ENCODE data around the gene TIMP2. TPM values are rescaled to one million over a fixed set of nuclear protein-coding genes. Genes with fewer than 3 reads are reported as not detected.

TIMP2 gene
- total RNA-seq, 2 donors from 2014 or later: 99.1 to 158 TPM

DNA sequence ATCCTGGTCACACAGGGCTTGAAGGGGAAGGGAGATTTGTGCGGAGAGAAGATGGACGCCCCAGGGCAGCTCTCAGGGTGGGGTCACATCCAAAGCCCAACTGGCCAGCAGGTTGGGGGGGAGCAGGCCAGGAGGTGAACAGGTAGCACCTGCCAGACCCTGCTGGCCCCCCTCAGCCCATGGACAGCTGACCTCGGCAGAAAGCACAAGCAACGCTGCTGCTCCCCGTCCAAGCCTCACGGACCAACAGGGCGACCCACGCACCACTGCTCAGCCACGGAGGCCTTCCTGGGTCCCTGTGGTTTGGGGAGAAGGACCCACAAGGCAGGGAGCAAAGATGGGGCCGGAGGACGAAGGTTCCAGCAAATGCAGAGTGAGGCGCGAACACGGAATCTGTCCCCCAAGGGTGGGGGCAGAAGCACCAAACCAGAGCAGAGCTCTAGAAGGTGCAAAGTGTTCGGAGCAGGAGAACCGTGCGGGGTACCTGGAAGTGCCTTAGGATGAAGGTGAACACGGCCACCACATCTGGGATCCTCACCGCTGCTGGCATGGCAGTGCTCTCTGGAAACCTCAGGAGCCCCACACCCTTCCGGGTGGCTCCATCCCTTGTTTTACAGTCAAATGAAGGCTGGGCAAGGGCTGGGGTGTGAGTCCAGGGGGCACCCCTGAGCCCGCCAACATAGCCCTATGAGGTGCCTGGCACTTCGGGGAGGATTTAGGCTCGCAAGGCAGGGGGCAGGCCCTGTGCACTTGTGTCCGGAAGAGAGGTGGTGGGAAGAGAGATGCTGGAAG is 40.1 kb downstream of the TIMP2 start:
- Histone ChIP-seq H3K27ac (peak overlapping the region; percentile 92 to 97), H3K4me3 (no peak overlapping the region), H3K4me1 (peaks cover 0 to 80% of the 10 kb centered on the region in 2 donors), H3K9me3 (no peaks in the 10 kb centered on the region), H3K36me3 (no peaks in the 10 kb centered on the region), H3K27me3 (no peaks in the 10 kb centered on the region)
- no peak for TF ChIP-seq CTCF (IDR thresholded peaks at IDR 0.05)
- no peak for DNase-seq (ENCODE audit: low spot score)

DNA sequence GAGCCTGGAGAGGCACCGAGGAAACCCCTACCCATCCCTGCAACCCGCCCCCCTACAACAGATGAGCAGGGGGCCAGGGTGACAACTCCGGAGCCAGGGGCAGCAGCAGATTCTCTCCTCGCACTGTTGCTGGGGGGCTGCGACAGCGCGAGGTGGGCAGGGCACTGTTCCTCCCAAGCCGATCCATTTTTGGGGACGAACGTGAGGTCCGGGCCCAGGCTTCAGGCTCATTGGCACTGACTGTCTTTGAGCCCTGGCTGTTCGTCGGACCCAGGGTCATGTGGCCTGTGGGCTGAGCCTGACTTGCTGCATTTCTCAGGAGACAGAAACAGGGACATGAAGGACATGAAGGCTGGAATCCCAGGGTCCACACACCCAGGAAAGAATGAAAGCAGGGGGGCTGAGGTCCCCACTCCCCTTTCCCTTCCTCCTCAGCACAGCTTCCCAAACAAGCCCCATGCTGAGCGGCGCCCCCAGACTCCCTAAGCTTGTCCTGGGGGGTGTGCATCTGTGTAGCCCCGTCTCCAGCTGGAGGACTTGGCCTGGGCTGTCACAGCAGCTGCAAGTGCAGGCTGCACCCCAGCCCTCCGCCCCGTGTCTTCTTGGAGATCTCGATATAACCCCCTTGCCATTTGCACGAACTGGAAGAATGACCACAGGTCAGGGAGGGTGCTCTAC is 40.9 kb downstream of the TIMP2 start:
- H3K9me3 ChIP-seq: no peaks in the 10 kb centered on the region
- H3K36me3 ChIP-seq: no peaks in the 10 kb centered on the region
- H3K27me3 ChIP-seq: no peaks in the 10 kb centered on the region
- TF ChIP-seq CTCF (IDR thresholded peaks at IDR 0.05): no peak
- peaks cover 0 to 79% of the 10 kb centered on the region in 2 donors for H3K4me1 ChIP-seq
- peak overlapping the region; percentile 16 to 36 for H3K4me3 ChIP-seq
- no peak for DNase-seq (ENCODE audit: low spot score)
- H3K27ac ChIP-seq: peak overlapping the region; percentile 92 to 97

- H3K27me3 ChIP-seq: no peaks in the 10 kb centered on the region
- peak overlapping the region; percentile 92 to 97 for H3K27ac ChIP-seq
- H3K4me3 ChIP-seq: peak overlapping the region; percentile 16 to 36
- H3K36me3 ChIP-seq: no peaks in the 10 kb centered on the region
- TF ChIP-seq CTCF (IDR thresholded peaks at IDR 0.05): peak in 1 of 2 donors; percentile 27
- peak; percentile 92 for DNase-seq (ENCODE audit: low spot score)
- H3K4me1 ChIP-seq: peaks cover 0 to 80% of the 10 kb centered on the region in 2 donors
- H3K9me3 ChIP-seq: no peaks in the 10 kb centered on the region
Measured at GRCh38 chr17:78883533-78884131, 41.6 kb downstream of the TIMP2 start.

DNA sequence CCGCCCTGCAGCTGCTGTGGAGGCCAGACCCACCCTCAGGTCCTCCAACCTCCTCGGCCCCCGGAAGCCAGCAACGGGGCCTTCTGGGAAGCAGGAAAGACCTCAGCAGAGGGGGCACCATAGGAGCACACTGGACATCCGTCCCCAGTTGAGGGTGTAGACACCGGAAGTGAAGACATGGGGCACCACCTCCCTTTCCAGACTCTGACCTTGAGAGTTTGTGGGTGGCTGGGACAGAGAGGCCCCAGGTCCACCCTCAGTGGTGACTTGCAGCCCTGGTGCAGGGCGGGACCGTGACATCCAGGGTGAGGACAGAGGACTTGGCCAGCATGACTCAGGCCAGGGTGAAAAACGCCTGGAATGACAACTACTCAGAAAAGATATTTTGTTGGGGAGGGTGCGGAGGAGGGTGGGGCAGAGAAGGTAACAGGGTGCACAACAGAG is 42.1 kb downstream of the TIMP2 start:
- peak; percentile 95 for DNase-seq (ENCODE audit: low spot score)
- Histone ChIP-seq H3K4me1 (peaks cover 0 to 85% of the 10 kb centered on the region in 2 donors), H3K4me3 (peak overlapping the region; percentile 16 to 36), H3K9me3 (no peaks in the 10 kb centered on the region), H3K27me3 (no peaks in the 10 kb centered on the region), H3K27ac (peak overlapping the region; percentile 92 to 97), H3K36me3 (no peaks in the 10 kb centered on the region)
- TF ChIP-seq CTCF (IDR thresholded peaks at IDR 0.05): no peak

DNA sequence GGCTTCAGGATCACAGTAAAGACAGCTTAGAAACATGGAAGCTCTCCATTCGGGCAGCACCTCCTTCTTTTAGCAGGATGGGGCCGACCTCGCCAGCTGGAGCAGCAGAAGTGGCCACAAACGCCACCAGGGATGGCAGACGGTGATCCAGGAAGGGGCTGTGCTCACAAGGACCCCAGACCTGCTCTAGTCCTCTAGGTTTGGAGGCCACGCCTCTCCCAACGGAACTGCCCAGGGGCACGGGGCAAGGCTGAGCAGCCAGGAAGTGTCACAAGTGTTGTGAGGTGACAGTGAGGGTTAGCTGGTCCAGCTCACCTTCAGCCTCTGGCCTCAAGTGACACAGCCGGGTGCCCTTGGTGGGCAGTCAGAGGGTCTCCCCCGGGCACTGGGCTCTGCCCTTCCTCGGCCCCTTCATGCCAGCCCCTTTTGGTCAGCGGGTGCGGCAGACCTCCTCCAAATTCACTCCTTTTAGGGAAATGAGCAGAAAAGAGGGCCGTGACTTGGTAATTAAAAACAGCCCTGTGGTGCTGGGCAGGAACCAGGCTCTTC is 42.6 kb downstream of the TIMP2 start:
- Histone ChIP-seq H3K27ac (peak overlapping the region; percentile 92 to 97), H3K27me3 (no peaks in the 10 kb centered on the region), H3K9me3 (no peaks in the 10 kb centered on the region), H3K4me3 (peak overlapping the region in 1 of 2 donors; percentile 36), H3K36me3 (no peaks in the 10 kb centered on the region), H3K4me1 (peaks cover 0 to 90% of the 10 kb centered on the region in 2 donors)
- TF ChIP-seq CTCF (IDR thresholded peaks at IDR 0.05): no peak
- DNase-seq (ENCODE audit: low spot score): no peak

Data from right atrium auricular region (tissue), 2 donors.